ENCODE results near the gene HBB. TPM values are rescaled to one million over a fixed set of nuclear protein-coding genes. Genes with fewer than 3 reads are reported as not detected.
A peak's percentile ranks its signal among the peaks of the same experiment; 100 is the strongest.

HBB gene
- total and polyA plus RNA-seq, 2 of the 4 experiments (the other 2 are of a cell fraction): 0.24 TPM; not detected in 1

GRCh38 chr11:5229356-5229755 is 2.5 kb upstream of the HBB start:
- dilution Hi-C loops (cut with HindIII; ENCODE audit: low sequenced_read_pairs, unreplicated experiment): no loop called here

More at GRCh38 chr11:5229356-5229755, 2.5 kb upstream of the HBB start:
- H3K18ac ChIP-seq (ENCODE audit: low read depth, low read length): peak overlapping the region; percentile 57; the same call in 1 of the 2 replicates
- intact Hi-C loops (cut with micrococcal nuclease) (no loop called here), in situ Hi-C loops (cut with MboI; ENCODE audit: low sequenced_read_pairs) (no loop called here)
- H4K8ac ChIP-seq (ENCODE audit: low read depth in 2 of 2, low read length in 2 of 2): no peak overlapping the region
- H3K4ac ChIP-seq (ENCODE audit: low read depth, low read length): no peak overlapping the region
- no peaks in the 10 kb centered on the region for H3K9me3 ChIP-seq (ENCODE audit: control insufficient read depth, insufficient read depth, low read length)
- no peak overlapping the region for H3K23ac ChIP-seq (ENCODE audit: low read depth, low read length)
- H3K27ac ChIP-seq (ENCODE audit: insufficient read depth, low read length): no peak overlapping the region
- peak overlapping the region; percentile 55 for H2BK5ac ChIP-seq (ENCODE audit: low read depth, low read length, poor library complexity, severe bottlenecking)
- WGBS, 2 experiments (ENCODE audit: extremely low coverage in 2 of 2, insufficient read length in 1 of 2): no CpG with 5 or more reads among the region's 1 CpG
- no peak overlapping the region for H3K9ac ChIP-seq (ENCODE audit: low read depth, low read length)
- H4K91ac ChIP-seq (ENCODE audit: insufficient read depth, low read depth, low read length): no peak overlapping the region
- H2BK120ac ChIP-seq (ENCODE audit: low read depth, low read length): no peak overlapping the region
- peak overlapping the region; percentile 20; the same call in 1 of the 2 replicates for H2BK20ac ChIP-seq (ENCODE audit: low read depth, low read length)
- peaks cover 3% of the 10 kb centered on the region for H3K4me1 ChIP-seq (ENCODE audit: control insufficient read depth, insufficient read depth, low read length)
- no peak overlapping the region for H3K14ac ChIP-seq (replicated peaks; ENCODE audit: low read depth, low read length)
- CTCF ChIA-PET: no interaction called here
- H4K20me1 ChIP-seq (ENCODE audit: insufficient read depth, low read length): no peaks in the 10 kb centered on the region
- POLR2A ChIA-PET (ENCODE audit: unreplicated experiment): no interaction called here
- H2AK9ac ChIP-seq (replicated peaks; ENCODE audit: low read depth, low read length, poor library complexity): no peak overlapping the region
- TF ChIP-seq, protein P1, sequence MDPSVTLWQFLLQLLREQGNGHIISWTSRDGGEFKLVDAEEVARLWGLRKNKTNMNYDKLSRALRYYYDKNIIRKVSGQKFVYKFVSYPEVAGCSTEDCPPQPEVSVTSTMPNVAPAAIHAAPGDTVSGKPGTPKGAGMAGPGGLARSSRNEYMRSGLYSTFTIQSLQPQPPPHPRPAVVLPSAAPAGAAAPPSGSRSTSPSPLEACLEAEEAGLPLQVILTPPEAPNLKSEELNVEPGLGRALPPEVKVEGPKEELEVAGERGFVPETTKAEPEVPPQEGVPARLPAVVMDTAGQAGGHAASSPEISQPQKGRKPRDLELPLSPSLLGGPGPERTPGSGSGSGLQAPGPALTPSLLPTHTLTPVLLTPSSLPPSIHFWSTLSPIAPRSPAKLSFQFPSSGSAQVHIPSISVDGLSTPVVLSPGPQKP (IDR thresholded peaks at IDR 0.05; ENCODE audit: borderline replicate concordance, low read depth, low read length): no peak
- TF ChIP-seq RAD21 (IDR thresholded peaks at IDR 0.05; ENCODE audit: low read length) (no peak), MXI1 (IDR thresholded peaks at IDR 0.05; ENCODE audit: borderline replicate concordance, low read depth, low read length) (no peak), USF2 (IDR thresholded peaks at IDR 0.05; ENCODE audit: low read depth, low read length) (no peak), CEBPB (IDR thresholded peaks at IDR 0.05; ENCODE audit: low read depth, low read length) (no peak), POLR2A (IDR thresholded peaks at IDR 0.05; ENCODE audit: low read depth, low read length) (no peak), RCOR1 (IDR thresholded peaks at IDR 0.05; ENCODE audit: insufficient replicate concordance, low read length) (no peak), MAZ (IDR thresholded peaks at IDR 0.05; ENCODE audit: borderline replicate concordance, low read depth, low read length) (no peak), BHLHE40 (IDR thresholded peaks at IDR 0.05; ENCODE audit: low read depth, low read length) (no peak), SMC3 (IDR thresholded peaks at IDR 0.05; ENCODE audit: low read depth, low read length) (no peak), RFX5 (IDR thresholded peaks at IDR 0.05; ENCODE audit: low read depth, low read length) (no peak), MAFK (IDR thresholded peaks at IDR 0.05; ENCODE audit: low read depth, low read length) (no peak), NFE2L2 (IDR thresholded peaks at IDR 0.05; ENCODE audit: low read depth, low read length) (no peak), FOS (IDR thresholded peaks at IDR 0.05; ENCODE audit: low read depth, low read length) (no peak), CHD1 (IDR thresholded peaks at IDR 0.05; ENCODE audit: low read depth, low read length) (no peak)
- TF ChIP-seq, protein P2, sequence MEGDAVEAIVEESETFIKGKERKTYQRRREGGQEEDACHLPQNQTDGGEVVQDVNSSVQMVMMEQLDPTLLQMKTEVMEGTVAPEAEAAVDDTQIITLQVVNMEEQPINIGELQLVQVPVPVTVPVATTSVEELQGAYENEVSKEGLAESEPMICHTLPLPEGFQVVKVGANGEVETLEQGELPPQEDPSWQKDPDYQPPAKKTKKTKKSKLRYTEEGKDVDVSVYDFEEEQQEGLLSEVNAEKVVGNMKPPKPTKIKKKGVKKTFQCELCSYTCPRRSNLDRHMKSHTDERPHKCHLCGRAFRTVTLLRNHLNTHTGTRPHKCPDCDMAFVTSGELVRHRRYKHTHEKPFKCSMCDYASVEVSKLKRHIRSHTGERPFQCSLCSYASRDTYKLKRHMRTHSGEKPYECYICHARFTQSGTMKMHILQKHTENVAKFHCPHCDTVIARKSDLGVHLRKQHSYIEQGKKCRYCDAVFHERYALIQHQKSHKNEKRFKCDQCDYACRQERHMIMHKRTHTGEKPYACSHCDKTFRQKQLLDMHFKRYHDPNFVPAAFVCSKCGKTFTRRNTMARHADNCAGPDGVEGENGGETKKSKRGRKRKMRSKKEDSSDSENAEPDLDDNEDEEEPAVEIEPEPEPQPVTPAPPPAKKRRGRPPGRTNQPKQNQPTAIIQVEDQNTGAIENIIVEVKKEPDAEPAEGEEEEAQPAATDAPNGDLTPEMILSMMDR (conservative IDR thresholded peaks at IDR 0.05; ENCODE audit: low read depth, low read length): no peak
- no peak overlapping the region for H3K4me2 ChIP-seq (ENCODE audit: low read depth, low read length)
- no TSS peak for BruUV-seq (replicated peaks)
- H2AFZ ChIP-seq (replicated peaks; ENCODE audit: low read length, poor library complexity): no peak overlapping the region
- ATAC-seq (ENCODE audit: low read depth) (no peak), DNase-seq (no peak)
- no peak overlapping the region for H3K56ac ChIP-seq (ENCODE audit: extremely low read depth, insufficient read depth, low read length)
- H2BK15ac ChIP-seq (ENCODE audit: low read depth, low read length): no peak overlapping the region
- peak overlapping the region; percentile 42; the same call in 1 of the 2 replicates for H4K5ac ChIP-seq (ENCODE audit: low read depth, low read length)
- H3K9me1 ChIP-seq (ENCODE audit: insufficient read depth, low read length): peaks cover 5% of the 10 kb centered on the region; the same call in 1 of the 2 replicates
- H3K79me1 ChIP-seq (ENCODE audit: low read depth in 1 of 2, low read length in 2 of 2): no peaks in the 10 kb centered on the region
- H2AK5ac ChIP-seq (ENCODE audit: low read depth, low read length): no peak overlapping the region
- H3K4me3 ChIP-seq (ENCODE audit: insufficient read depth, low read depth, low read length): no peak overlapping the region
- no peaks in the 10 kb centered on the region for H3K36me3 ChIP-seq (ENCODE audit: control insufficient read depth, insufficient read depth, low read length)
- H3K27me3 ChIP-seq (ENCODE audit: control insufficient read depth, insufficient read depth, low read length): no peaks in the 10 kb centered on the region
